Activated T-cell treated with anti-CD3 and anti-CD28 coated beads, Interleukin-2, amount 50 U/mL, for 1 hour (primary cell): ENCODE data around the gene BPHL.
"Not testable (repeated sequence)": the region's sequence is repeated elsewhere in the genome, so short reads cannot be mapped to it uniquely, and the experiment has no call there.

Experiments
- DNase-seq: peaks from one replicate; pipeline ENCODE4 v3.0.0-alpha.2; 2020

BPHL gene

GRCh38 chr6:3124667-3125066, 6.2 kb downstream of the BPHL start:
- no peak for DNase-seq

- DNase-seq, result no peak
Measured at GRCh38 chr6:3125815-3126214, 7.3 kb downstream of the BPHL start.

- DNase-seq, result no peak
Measured at GRCh38 chr6:3128356-3129108, 10.0 kb downstream of the BPHL start.

GRCh38 chr6:3131695-3132094, 13.2 kb downstream of the BPHL start:
- no peak for DNase-seq

- no peak for DNase-seq
Measured at GRCh38 chr6:3133515-3133914, 15.0 kb downstream of the BPHL start.

GRCh38 chr6:3135668-3136291, 17.3 kb downstream of the BPHL start:
- DNase-seq, result no peak

GRCh38 chr6:3136292-3137011, 17.9 kb downstream of the BPHL start:
- DNase-seq, result no peak

GRCh38 chr6:3137057-3137777, 18.7 kb downstream of the BPHL start:
- no peak for DNase-seq

GRCh38 chr6:3137873-3138272, 19.4 kb downstream of the BPHL start:
- not testable (repeated sequence) for DNase-seq

GRCh38 chr6:3138341-3138740, 19.8 kb downstream of the BPHL start:
- no peak for DNase-seq

- no peak for DNase-seq
Measured at GRCh38 chr6:3139090-3139903, 20.8 kb downstream of the BPHL start.

- no peak for DNase-seq
Measured at GRCh38 chr6:3140201-3140600, 21.7 kb downstream of the BPHL start.

- DNase-seq, result no peak
Measured at GRCh38 chr6:3142536-3142935, 24.0 kb downstream of the BPHL start.

- DNase-seq, result no peak
Measured at GRCh38 chr6:3143158-3143557, 24.6 kb downstream of the BPHL start.

- DNase-seq, result no peak
Measured at GRCh38 chr6:3144571-3144970, 26.1 kb downstream of the BPHL start.

- no peak for DNase-seq
Measured at GRCh38 chr6:3147914-3148757, 29.6 kb downstream of the BPHL start.

GRCh38 chr6:3151691-3152090, 33.2 kb downstream of the BPHL start:
- DNase-seq, result no peak

GRCh38 chr6:3152689-3153088, 34.2 kb downstream of the BPHL start:
- DNase-seq, result no peak

- not testable (repeated sequence) for DNase-seq
Measured at GRCh38 chr6:3155416-3155815, 36.9 kb downstream of the BPHL start.

- peak; percentile 52 for DNase-seq
Measured at GRCh38 chr6:3156184-3157130, 37.9 kb downstream of the BPHL start.
